Activated T-helper 1 cell treated with anti-CD3 and anti-CD28 coated beads, Interleukin-2, amount 50 U/mL, for 16 hours (primary cell): Measurements from ENCODE around the gene CNTNAP5.
"Not testable (repeated sequence)": the region's sequence is repeated elsewhere in the genome, so short reads cannot be mapped to it uniquely, and the experiment has no call there.

Source experiments
- DNase-seq, 2 donors: peaks; one replicate each; pipeline ENCODE4 v3.0.0-alpha.2; 2020; ENCODE audit warnings: low read depth in 1 of 2, low spot score in 1 of 2

Gene CNTNAP5

GRCh38 chr2:124319577-124319976 is 294.5 kb downstream of the CNTNAP5 start:
- no peak for DNase-seq

- no peak for DNase-seq
These were observed 295.1 kb downstream of the CNTNAP5 start for GRCh38 chr2:124320051-124320688.

- DNase-seq = no peak
These were observed 298.2 kb downstream of the CNTNAP5 start for GRCh38 chr2:124323321-124323720.

- no peak for DNase-seq
These were observed 300.8 kb downstream of the CNTNAP5 start for GRCh38 chr2:124325667-124326440.

- no peak for DNase-seq
These were observed 302.2 kb downstream of the CNTNAP5 start for GRCh38 chr2:124327303-124327702.

GRCh38 chr2:124328397-124328796 is 303.3 kb downstream of the CNTNAP5 start:
- DNase-seq = no peak

GRCh38 chr2:124333784-124334183 is 308.7 kb downstream of the CNTNAP5 start:
- DNase-seq = no peak

GRCh38 chr2:124335058-124335457 is 310.0 kb downstream of the CNTNAP5 start:
- no peak for DNase-seq

GRCh38 chr2:124339709-124340108 is 314.6 kb downstream of the CNTNAP5 start:
- DNase-seq = no peak

- no peak for DNase-seq
These were observed 318.9 kb downstream of the CNTNAP5 start for GRCh38 chr2:124343827-124344498.

GRCh38 chr2:124347209-124347608 is 322.1 kb downstream of the CNTNAP5 start:
- no peak for DNase-seq

GRCh38 chr2:124353656-124354055 is 328.6 kb downstream of the CNTNAP5 start:
- DNase-seq = no peak

GRCh38 chr2:124354466-124354865 is 329.4 kb downstream of the CNTNAP5 start:
- DNase-seq = no peak

- DNase-seq = not testable (repeated sequence)
These were observed 336.9 kb downstream of the CNTNAP5 start for GRCh38 chr2:124361966-124362365.

- DNase-seq = no peak
These were observed 344.1 kb downstream of the CNTNAP5 start for GRCh38 chr2:124369181-124369580.

- DNase-seq = no peak
These were observed 355.2 kb downstream of the CNTNAP5 start for GRCh38 chr2:124380221-124380749.

- no peak for DNase-seq
These were observed 357.1 kb downstream of the CNTNAP5 start for GRCh38 chr2:124382067-124382618.

GRCh38 chr2:124395961-124396360 is 370.9 kb downstream of the CNTNAP5 start:
- DNase-seq = no peak

- DNase-seq = no peak
These were observed 377.2 kb downstream of the CNTNAP5 start for GRCh38 chr2:124402274-124402673.

- DNase-seq = not testable (repeated sequence)
These were observed 382.9 kb downstream of the CNTNAP5 start for GRCh38 chr2:124407836-124408534.

GRCh38 chr2:124424074-124424473 is 399.0 kb downstream of the CNTNAP5 start:
- no peak for DNase-seq
